Left ventricle myocardium superior (tissue), 1 donor: ENCODE measurements around the gene WDR70. TPM values are rescaled to one million over a fixed set of nuclear protein-coding genes. Genes with fewer than 3 reads are reported as not detected.
A peak's percentile ranks its signal among the peaks of the same experiment; 100 is the strongest.

Experiments used
- ATAC-seq: fragments of 200-7000 bp; cut with Tn5 transposase; one replicate; pipeline ENCODE4 v1.9.1; 2020; ENCODE audit warnings: mild to moderate bottlenecking, moderate library complexity
- DNase-seq: peaks from one replicate; pipeline ENCODE4 v3.0.0-alpha.2; 2020
- intact Hi-C: fragments of 100-400 bp; cut with micrococcal nuclease; formaldehyde crosslinking; loops from one replicate; pipeline ENCODE4 v1.11.0; 2022
- total RNA-seq: library from RNA; stranded (reverse); fragmentation: NEBNext Ultra II Directional; extraction: Animal tissue kit (Norgen Biotek cat#: 25700); gene quantifications from one replicate; pipeline ENCODE4 v1.2.1, GENCODE V29; 2021
- donor health status: DM: no; HTN: yes; CAD: no; lungs with severe emphysema.

WDR70 gene
- total RNA-seq, 1 donor from 2014 or later: 21.5 TPM

DNA sequence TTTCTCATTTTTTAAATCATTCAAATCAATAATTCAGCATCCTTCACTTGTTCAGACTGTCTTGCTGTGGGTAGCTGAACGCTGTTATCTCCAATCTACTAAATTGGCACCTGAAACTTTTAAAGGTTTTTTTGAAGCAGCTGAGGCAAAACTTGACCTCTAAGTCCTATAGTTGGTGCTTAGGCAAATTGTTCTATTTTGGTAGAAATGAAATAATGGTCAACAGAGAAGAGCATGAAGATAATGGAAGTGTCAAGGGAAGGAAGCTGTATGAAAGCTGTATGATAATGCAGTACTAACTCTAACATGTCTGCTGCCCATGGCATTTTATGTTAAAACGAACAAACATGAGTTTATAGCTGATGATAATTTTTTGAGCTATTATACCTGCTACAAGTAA lies 322.8 kb downstream of the WDR70 start:
- DNase-seq (no peak), ATAC-seq (no peak)
- intact Hi-C loops: no loop called here

DNA sequence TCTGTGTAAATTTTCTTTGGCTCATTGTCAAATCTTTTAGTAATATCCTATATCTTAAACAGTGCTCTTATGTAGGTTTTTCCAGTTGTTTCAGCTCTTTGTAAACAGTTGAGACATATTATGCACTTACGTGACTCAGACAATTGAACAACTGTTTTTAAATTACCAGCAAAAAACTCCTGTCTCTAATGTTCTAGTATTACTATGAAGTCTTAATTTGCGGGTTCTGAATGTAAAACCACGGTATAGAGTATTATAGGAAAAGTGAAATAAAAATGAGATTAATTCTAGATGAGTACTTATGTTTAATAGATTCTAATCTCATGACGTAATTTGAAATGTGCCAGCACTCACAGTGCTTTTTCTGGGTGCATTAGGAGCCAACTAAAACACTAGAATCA lies 324.7 kb downstream of the WDR70 start:
- no peak for ATAC-seq
- intact Hi-C loops: no loop called here

GRCh38 chr5:37704406-37704805 lies 325.3 kb downstream of the WDR70 start:
- DNase-seq: no peak
- ATAC-seq: no peak
- intact Hi-C loops: no loop called here

More for the DNA sequence above, 324.7 kb downstream of the WDR70 start:
- no peak for DNase-seq

DNA sequence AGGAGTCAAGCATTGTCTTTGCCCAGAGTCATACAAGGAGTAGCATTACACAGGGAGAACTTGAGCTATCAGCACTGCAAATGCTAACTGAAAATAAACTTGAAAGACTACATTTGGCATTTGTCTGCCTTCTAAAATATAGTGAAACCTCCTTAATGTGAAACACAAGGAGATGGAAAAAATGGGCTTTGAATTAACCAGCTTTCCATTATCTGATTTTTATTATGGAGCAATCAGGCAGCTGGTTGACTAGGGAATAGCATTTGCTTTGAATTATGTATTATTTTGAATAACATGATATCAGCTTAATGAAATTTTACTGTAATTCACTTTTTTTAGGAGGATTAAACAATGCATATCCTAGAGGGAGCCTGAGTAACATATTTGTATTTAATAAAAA lies 329.9 kb downstream of the WDR70 start:
- DNase-seq (no peak), ATAC-seq (no peak)
- intact Hi-C loops: no loop called here

DNA sequence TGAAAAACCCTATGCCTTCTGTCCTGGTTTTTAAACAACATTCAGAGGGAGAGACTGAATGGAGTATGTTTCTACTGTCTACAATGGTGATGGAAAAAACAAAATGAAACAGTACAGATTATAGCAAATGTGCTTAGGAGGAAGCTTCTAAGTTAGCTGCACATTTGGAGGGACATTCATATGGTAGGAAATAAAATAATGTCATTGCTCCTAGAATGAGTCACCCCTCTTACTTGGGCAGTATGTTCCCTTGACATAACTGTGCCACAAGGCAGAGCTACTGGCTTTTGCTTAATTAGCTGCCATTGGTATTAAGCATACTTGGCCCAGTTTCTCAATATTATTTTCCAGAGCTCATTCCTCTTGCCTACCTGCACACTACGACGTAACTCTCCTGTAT lies 331.8 kb downstream of the WDR70 start:
- ATAC-seq: no peak
- intact Hi-C loops: no loop called here
- no peak for DNase-seq

DNA sequence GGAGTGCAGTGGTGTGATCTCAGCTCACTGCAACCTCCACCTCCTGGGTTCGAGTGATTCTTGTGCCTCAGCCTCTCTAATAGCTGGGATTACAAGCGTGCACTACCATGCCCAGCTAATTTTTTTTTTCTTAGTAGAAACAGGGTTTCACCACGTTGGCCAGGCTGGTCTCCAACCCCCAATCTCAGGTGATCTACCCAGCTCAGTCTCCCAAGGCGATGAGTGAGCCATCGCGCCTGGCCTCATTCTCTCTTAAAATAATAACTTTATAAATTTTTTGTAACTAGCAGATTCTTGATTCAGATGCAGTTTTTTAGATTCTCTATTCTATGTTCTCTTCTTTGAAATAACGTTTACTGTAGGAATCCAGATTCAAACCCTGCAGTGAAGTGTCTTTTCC lies 333.6 kb downstream of the WDR70 start:
- intact Hi-C loops: no loop called here
- ATAC-seq (no peak), DNase-seq (no peak)

- intact Hi-C loops: no loop called here
- DNase-seq (no peak), ATAC-seq (no peak)
Observed at GRCh38 chr5:37714756-37715155, 335.6 kb downstream of the WDR70 start.

DNA sequence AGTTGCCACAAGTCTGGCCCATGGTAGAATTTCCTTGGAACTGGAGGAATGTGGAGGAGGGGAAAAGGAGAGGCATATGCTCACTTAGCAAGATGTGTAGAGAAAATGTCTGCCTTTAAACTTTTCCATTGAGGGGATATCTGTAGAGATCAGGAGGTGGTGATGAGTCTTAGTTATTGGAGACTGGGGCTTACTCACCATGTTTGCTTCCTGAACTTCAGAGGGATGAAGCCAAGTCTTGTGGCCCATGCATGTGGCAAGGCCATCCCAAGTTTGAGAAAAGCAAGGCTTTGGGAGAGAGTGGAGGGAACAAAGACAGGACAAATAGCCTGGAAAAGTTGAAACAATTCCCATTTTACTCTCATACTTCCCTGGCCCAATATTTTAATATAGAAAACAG lies 336.2 kb downstream of the WDR70 start:
- DNase-seq (no peak), ATAC-seq (no peak)
- intact Hi-C loops: no loop called here

DNA sequence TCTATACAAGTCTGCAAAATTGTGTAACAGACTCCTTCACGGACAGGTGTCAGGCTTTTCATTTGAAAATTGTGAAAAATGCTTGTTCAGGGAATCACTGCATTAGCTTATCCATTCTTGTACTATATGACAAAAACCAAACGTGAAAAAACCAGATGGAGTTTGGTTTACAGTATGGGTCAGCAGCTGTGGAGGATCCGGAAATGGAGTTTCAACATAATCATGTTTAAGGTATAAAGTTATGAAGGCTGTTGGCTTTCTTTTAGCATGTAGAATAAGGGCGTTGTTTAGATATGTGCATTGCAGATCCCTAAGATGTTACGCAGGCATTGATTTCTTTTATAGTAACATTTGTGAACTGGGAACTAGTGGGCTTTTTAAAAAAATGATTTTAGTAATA lies 336.9 kb downstream of the WDR70 start:
- intact Hi-C loops: no loop called here
- DNase-seq (no peak), ATAC-seq (no peak)

DNA sequence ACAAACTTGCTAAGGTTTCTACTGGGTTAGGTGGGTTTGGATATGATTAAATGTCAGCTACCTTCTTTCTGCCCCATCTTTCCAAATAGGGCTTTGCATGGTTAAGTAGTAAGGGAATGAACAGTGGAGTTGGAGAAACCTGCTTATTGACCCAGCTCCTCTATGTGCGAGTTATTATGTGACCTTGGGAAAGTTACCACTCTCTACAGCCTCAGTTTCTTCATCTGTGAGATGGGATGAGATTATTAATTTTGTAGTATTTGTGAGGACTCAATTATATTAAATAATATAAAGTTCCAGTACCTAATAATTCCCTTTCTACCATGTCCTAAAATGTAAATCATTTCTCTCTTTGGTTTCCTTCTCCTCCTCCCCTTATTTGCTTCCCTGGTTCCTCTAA lies 337.3 kb downstream of the WDR70 start:
- intact Hi-C loops: no loop called here
- DNase-seq: no peak

DNA sequence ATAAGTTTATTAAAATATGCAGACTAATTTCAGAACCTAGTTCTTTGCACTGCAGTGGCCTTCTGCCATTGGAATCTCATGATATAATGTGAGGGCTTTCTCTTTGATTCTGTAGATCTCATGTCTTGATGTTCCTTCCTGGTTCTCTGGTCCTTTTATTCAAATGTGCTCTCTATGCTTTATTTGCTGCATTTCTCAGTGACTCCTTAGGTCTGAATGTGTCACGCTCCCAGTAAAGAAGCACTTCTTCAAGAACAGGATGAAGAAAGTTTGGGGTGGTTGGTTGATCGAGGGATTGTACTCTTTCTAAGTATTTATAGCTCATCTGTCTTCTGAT lies 338.1 kb downstream of the WDR70 start:
- ATAC-seq (no peak), DNase-seq (no peak)
- intact Hi-C loops: no loop called here

More for the DNA sequence above, 337.3 kb downstream of the WDR70 start:
- no peak for ATAC-seq

GRCh38 chr5:37717613-37718431 lies 338.7 kb downstream of the WDR70 start:
- DNase-seq (no peak), ATAC-seq (peak; percentile 70)
- intact Hi-C loops: no loop called here

- DNase-seq: no peak
- intact Hi-C loops: no loop called here
- no peak for ATAC-seq
Observed at GRCh38 chr5:37720550-37720952, 341.4 kb downstream of the WDR70 start.

DNA sequence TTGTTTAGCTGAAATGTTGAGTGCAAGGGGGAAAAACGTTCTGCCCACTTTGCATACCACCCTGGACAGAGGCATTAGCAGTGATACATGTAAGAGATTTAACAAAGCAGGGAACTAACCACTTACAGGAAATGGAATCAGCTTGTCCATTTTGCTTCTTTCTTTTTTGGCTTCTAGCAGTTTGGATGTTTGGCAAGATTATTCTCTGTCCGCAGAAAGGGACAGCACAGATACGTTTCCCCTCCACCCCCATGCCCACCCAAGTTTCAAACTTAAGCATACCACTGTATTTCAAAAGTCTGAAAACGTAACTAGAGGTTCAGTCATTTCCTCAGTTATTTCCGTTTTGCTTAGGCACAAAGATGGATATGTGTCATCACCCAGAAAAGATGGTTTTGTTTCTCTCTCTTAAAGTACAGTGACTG lies 342.3 kb downstream of the WDR70 start:
- ATAC-seq: no peak
- intact Hi-C loops: no loop called here

DNA sequence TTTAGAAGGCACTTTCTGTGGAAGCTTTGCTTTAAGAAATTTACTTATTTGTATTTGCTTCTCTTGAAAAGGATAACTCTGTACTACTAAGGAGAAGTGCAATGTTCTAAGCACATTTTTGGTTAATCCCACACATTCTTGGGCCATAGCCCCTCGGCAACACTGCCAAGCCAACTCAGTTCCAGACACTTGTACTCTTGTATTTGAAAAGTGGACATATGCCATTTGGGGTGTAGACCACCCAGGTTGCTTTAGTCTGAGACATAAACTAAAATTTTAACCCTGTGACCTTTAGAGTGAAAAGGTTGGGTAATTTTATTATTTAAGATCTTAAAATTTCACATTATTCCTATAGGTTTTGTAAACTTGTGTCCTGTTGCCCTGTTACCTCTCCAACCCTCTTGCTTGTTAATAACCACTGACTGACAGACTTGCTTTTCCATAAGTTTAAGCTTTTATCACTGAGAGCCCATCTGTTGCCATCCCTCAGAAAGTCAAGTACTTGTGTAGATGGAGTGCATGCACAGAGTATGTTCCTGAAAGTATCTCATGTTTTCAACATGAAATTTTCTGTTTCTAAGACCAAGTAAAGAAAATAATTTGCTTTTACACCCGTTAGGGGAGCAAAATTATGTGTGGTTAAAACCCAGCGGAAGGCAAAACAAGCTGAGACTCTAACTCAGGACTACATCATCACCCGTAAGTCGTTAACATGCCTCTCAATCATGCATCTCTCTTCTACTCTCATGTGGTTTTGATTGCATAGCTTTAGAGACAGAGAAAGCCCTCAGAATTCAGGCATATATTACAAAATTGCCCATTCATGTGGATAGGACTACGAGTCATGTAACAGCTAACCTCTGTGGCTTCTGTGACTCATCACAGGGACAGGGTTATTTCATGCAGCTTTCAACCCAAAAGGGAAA lies 343.4 kb downstream of the WDR70 start:
- no peak for ATAC-seq
- intact Hi-C loops: no loop called here
- no peak for DNase-seq

More for the DNA sequence above, 342.3 kb downstream of the WDR70 start:
- DNase-seq: no peak

DNA sequence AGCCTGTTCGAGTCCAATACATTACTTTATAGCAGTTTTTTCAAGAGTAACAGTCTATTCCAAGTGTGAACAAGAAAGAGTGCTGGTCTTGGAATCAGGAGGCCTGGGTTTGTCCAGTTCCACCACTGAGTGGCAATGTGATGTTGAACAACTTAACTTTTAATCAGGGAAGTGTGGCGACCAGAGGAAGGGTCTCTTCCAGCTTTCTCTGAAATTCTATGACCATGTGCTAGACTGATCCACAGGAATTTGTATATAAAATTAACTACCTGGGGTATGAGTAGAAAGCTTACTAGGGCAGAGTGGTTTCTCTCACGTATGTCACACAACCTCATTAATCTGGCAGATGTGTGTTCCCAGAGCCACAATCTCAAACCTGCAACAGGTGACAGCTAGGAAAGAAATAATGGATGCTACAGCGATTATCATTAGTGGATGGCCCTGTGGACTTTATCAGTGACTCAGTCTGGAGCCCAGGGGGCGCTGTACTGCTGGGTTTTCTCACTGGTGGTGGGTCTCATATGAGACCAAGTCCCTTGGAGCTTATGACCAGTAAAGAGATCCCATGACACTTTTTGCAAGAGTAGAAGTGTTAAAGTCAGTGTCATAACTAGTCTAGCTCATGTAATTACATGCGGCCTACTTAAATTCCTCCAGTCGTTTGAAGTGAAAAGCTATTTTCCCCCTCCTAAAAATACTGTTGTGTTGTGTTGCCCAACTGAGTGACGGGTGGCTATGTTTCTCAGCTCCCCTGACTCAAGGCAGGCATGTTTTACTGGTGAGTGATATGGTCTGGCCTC lies 344.2 kb downstream of the WDR70 start:
- intact Hi-C loops: no loop called here
- ATAC-seq: no peak
- no peak for DNase-seq

- ATAC-seq (no peak), DNase-seq (no peak)
- intact Hi-C loops: no loop called here
Observed at GRCh38 chr5:37724395-37725125, 345.4 kb downstream of the WDR70 start.

DNA sequence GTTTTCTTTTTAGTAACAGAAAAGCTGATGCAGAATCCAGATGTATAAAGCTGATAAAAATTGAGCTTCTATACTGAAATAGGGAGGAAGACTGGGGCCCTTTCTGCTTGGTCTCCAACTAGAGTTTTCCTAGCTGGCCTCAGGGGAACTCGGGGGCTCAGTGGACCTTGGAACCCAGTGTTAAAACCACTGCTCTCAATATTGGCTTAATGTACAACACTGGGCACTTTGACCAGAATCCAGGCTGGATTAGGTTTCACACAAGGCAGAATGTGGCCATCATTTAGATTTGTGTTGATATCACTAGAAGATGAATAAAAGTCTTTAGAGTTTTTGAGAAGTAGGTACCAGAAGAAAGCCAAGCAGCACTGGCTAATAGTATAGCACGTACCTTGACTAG lies 346.1 kb downstream of the WDR70 start:
- no peak for DNase-seq
- intact Hi-C loops: no loop called here
- no peak for ATAC-seq

- DNase-seq: no peak
- intact Hi-C loops: no loop called here
- ATAC-seq: no peak
Observed at GRCh38 chr5:37727238-37727637, 348.1 kb downstream of the WDR70 start.
